Fibroblast of mammary gland (primary cell): ENCODE measurements around the gene PIK3CB.
A peak's percentile ranks its signal among the peaks of the same experiment; 100 is the strongest.
"Not testable (repeated sequence)": the region's sequence is repeated elsewhere in the genome, so short reads cannot be mapped to it uniquely, and the experiment has no call there.

Experiments
- DNase-seq: peaks from one replicate; pipeline ENCODE4 v3.0.0-alpha.2; 2010; ENCODE audit warnings: low read depth
- H3K4me3 ChIP-seq: 2 replicates; pipeline ENCODE4 v1.5.1; 2011; ENCODE audit warnings: low read depth, mild to moderate bottlenecking, low read length, moderate library complexity; ENCODE audit not compliant: control insufficient read depth
- CTCF ChIP-seq: conservative IDR thresholded peaks from 2 replicates; pipeline ENCODE4 v1.5.1; 2011; ENCODE audit warnings: low read depth, low read length, inconsistent platforms; ENCODE audit not compliant: control insufficient read depth, insufficient read depth

Gene PIK3CB

DNA sequence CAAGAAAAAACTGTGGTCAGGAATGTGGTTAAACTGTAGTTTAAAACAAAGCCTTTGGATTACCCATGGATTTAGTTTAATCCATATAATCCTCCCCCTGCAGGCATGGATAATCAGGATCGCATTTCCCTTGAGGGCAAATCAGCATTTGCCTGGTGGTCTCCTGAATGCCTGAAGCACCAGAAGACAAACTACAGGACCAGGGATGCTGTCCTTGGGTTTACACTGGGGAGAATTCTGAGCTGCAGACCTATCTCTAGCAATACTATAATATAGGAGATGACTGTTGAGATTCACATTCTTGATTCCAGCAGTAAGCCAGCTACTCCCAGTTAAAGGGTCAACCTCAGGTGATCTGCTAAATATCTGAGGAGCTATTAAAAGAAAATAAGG is 10.6 kb downstream of the PIK3CB start:
- TF ChIP-seq CTCF = no peak
- no peak overlapping the region for H3K4me3 ChIP-seq
- no peak for DNase-seq

GRCh38 chr3:138820379-138820778 is 14.3 kb downstream of the PIK3CB start:
- DNase-seq, H3K4me3 ChIP-seq: not testable (repeated sequence)

GRCh38 chr3:138818185-138818860 is 16.4 kb downstream of the PIK3CB start:
- no peak for TF ChIP-seq CTCF
- H3K4me3 ChIP-seq = no peak overlapping the region
- no peak for DNase-seq

DNA sequence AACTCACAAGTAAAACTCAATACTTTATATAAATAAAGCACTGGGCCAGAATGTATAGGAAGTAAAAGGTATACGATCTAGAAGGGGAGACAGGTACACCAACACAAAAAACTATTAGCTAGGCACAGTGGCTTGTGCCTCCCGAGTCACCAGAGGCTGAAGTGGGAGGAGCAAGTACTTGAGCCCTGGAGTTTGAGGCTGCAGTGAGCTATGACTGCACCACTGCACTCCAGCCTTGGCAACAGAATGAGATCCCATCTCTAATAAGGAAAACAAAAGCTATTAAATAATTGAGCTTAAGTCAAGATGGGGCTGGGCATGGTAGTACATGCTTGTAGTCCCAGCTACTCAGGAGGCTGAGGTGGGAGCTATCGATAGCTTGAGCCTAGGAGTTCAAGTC is 17.0 kb downstream of the PIK3CB start:
- DNase-seq = no peak
- H3K4me3 ChIP-seq = no peak overlapping the region
- no peak for TF ChIP-seq CTCF

DNA sequence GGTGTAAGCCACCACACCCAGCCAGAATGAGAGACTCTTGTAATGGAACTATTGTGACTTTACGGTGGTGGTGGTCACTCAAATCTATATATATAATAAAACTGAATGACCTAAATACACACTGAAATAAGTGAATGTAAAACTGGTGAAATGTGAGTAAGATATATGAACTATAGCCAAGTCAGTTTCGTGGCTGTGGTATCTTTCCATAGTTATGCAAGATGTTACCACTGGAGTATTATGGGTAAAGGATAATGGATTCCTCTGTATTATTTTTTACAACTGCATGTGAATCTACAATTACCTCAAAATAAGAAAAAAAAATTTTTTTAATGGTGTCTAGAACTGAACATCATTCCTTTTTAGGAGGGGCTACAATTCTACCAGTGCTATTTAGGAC is 21.9 kb downstream of the PIK3CB start:
- DNase-seq = peak; percentile 57
- TF ChIP-seq CTCF = no peak
- H3K4me3 ChIP-seq = no peak overlapping the region

DNA sequence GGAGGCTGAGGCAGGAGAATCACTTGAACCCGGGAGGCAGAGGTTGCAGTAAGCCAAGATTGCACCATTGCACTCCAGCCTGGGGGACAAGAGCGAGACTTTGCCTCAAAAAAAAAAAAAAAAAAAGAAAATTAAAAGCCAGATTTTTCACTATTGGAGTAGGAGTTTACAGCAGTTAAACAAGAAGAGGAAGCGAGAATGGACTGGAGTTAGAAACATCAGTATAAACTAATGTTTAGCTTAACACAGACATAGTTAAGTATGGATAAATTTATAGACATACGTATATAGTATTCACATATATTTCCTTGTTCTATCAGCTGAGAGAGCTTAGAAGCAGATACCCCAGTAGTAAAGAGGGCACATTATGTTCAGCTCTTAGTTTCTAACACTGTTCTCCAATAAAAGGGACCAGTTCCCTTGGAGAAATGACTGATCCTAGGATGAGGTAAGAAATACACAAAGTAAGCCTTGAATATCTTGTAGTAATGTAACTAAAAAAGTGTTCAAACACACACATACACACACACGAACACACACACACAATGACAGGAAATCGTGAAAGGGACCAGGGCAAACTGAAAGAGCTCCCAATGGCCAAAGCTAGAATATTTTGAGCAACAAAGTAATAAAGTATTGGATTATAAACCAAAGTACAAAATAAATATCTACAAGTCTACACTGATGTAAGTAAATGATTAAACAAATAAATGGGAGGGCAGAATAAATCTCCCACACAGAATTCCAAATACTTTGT is 25.1 kb downstream of the PIK3CB start:
- TF ChIP-seq CTCF = no peak
- H3K4me3 ChIP-seq = no peak overlapping the region
- DNase-seq = no peak

DNA sequence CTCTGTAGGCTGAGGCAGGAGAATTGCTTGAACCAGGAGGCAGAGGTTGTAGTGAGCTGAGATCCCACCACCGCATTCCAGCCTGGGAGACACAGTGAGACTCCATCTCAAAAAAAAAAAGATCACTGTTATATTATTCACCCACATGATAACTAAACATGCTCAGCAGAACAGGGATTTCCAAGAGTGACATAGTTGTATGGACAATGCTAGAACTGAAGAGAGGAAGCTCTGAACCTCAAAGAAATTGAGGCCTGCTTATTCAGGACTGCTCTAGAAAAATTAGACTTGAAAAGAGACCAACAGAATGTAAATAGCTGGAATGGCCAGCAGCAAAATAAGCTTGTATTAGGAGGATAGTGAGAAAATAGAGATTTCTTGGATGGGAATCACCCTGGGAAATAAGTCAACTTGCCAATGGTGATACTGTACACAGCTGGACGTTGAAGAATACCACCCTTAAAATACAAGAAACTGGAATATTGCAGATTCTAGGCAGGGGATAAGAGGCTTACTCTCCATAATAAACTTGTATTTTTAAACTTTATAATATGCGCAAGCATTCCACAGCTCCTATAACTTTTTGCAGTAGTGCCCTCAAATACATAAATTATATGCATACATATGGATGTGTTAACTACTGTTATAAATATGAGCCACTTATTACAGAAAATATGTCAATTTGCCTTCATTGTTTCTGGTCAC is 28.2 kb downstream of the PIK3CB start:
- H3K4me3 ChIP-seq = no peak overlapping the region
- no peak for TF ChIP-seq CTCF
- no peak for DNase-seq
